Posterior vena cava (tissue), 2 donors: ENCODE measurements around the gene CXCL8. TPM values are rescaled to one million over a fixed set of nuclear protein-coding genes. Genes with fewer than 3 reads are reported as not detected.
"Not testable (repeated sequence)": the region's sequence is repeated elsewhere in the genome, so short reads cannot be mapped to it uniquely, and the experiment has no call there.

Source experiments
- DNase-seq: peaks from one replicate; pipeline ENCODE4 v3.0.0-alpha.2; 2020; ENCODE audit warnings: low spot score
- intact Hi-C, 2 donors: fragments of 100-400 bp; cut with DNase I; formaldehyde crosslinking; loops; one replicate each; pipeline versions ENCODE4 v1.14.1 to v1.14.2; 2022 to 2023
- long read RNA-seq, 2 donors: library from polyadenylated mRNA; unstranded; transcript quantifications; one replicate each; pipeline ENCODE4 v2.0.0, GENCODE V29; 2020 to 2021
- total RNA-seq, 2 donors: library from RNA; stranded (reverse); fragmentation: NEBNext Ultra II Directional; extraction: Animal tissue kit (Norgen Biotek cat#: 25700); gene quantifications; one replicate each; pipeline ENCODE4 v1.2.1, GENCODE V29; 2021
- donor health status: DM: yes; HTN: yes; CAD: no.
- donor health status: DM: yes; HTN: yes; CAD: no.

Gene CXCL8
- 1 to 10 TPM in 1 of 2 donors, under 1 TPM in 1; 0.51 to 3.1 TPM for total RNA-seq
- long read RNA-seq, donor 1, result 0 reads
- long read RNA-seq, donor 2, partial matches to known transcripts, result 0 of 1 reads
- long read RNA-seq, donor 2, other reads (novel, unspliced or antisense), result 0 of 1 reads

DNA sequence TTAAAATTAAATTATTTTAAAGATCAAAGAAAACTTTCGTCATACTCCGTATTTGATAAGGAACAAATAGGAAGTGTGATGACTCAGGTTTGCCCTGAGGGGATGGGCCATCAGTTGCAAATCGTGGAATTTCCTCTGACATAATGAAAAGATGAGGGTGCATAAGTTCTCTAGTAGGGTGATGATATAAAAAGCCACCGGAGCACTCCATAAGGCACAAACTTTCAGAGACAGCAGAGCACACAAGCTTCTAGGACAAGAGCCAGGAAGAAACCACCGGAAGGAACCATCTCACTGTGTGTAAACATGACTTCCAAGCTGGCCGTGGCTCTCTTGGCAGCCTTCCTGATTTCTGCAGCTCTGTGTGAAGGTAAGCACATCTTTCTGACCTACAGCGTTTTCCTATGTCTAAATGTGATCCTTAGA lies at the start of gene CXCL8:
CXCL8 (plus strand) TSS at position 217 of the 426 bp plus-strand sequence; CDS start at position 307, 90 bp downstream.
- intact Hi-C loops, result no loop called here
- peak; percentile 79 for DNase-seq

DNA sequence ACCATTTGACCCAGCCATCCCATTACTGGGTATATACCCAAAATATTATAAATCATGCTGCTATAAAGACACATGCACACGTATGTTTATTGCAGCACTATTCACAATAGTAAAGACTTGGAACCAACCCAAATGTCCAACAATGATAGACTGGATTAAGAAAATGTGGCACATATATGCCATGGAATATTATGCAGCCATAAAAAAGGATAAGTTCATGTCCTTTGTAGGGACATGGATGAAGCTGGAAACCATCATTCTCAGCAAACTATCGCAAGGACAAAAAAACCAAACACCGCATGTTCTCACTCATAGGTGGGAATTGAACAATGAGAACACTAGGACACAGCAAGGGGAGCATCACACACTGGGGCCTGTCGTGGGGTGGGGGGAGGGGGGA lies 49.2 kb upstream of the CXCL8 start:
- DNase-seq, intact Hi-C loops: not testable (repeated sequence)

DNA sequence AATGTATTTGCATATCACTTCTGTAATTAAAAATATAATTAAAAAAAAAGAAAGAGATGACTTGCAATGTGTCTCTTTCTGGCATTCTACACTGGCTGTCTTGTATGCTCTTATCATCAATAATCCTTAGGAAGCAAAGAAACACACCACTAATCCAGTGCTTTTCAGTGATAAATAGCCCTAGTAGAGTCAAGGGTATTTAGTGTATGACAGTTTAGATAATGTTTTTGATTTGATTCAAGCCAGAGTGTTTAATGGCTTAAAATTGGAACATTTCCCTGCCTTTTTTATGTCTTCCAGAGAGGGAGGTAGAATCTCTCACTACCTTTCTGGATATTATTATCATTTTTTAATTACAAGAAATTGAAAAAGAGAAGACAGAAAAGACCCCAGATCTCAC lies 48.6 kb upstream of the CXCL8 start:
- intact Hi-C loops, result no loop called here
- DNase-seq, result no peak

DNA sequence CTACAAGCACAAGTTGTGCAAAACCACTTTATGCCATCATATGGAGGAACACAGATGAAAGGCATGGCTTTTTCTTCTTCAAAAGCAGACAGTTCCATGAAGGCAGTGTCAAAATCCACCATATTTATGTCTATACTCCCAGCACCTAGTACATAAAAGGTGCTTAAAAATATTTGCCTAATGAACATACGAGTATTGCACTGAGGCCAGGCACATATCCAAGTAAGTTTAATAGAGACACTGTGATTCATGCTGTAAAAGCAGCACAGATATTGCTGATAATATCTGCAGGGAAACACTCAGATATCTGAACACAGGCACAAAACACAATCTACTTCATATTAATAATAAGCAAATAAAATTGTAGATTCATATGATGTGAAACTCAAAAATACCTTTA lies 48.1 kb upstream of the CXCL8 start:
- intact Hi-C loops, result no loop called here
- DNase-seq, result no peak

DNA sequence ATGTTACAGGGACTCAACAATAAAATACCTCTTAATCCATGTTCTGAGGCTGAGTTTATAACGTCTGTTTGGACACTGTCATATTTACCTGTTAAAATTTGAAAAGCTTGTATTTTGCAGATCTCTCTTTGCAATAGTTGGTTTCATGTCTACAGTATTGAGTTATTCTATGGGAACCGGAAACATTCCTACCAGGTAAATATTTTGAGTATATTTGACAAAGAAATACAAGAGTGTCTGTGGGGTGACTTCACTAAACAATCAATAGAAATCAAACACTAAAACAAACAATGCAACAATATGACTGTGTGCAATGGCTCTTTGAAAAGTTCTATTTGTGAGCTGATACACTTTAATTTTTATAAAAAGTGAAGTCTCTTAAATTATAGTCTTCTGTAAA lies 47.7 kb upstream of the CXCL8 start:
- no peak for DNase-seq
- intact Hi-C loops, result no loop called here

DNA sequence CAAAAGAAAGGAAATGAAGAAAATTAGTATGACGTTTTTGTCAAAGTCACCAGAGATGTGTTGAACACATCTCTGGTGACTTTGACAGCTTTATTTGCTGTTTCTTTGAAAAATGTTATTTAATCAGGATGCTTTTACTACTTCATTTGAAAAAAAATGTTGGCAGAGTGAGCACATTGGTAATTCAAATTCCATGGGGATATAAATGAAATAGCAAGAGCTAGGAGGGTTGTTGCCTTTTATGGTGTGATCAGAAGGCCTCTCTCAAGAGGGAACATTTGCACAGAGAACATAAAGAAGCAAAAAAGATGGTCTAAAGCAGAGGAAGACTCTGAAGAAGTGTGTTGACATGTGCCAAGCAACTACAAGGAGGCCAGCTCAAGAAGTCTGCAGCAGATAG lies 46.6 kb upstream of the CXCL8 start:
- DNase-seq, result no peak
- intact Hi-C loops, result no loop called here

DNA sequence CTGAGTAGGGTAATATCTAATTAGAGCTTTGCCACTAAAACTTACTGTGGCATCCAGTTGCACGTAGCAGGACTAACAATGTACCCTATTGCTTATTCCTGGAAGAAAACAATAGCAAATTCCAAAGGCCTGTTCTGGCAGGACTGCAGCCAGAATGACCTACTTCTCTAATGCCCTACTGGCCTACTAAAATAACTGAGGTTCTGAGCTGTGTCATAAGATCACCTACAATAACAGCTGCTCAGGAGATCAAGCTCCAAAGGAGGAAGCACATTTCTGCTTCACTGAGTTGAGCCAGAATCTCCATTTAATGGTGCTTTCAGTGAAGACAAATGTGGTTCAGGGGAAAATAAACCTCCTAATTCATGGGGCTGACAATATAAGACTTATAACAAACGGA lies 42.2 kb upstream of the CXCL8 start:
- no peak for DNase-seq
- intact Hi-C loops, result no loop called here

DNA sequence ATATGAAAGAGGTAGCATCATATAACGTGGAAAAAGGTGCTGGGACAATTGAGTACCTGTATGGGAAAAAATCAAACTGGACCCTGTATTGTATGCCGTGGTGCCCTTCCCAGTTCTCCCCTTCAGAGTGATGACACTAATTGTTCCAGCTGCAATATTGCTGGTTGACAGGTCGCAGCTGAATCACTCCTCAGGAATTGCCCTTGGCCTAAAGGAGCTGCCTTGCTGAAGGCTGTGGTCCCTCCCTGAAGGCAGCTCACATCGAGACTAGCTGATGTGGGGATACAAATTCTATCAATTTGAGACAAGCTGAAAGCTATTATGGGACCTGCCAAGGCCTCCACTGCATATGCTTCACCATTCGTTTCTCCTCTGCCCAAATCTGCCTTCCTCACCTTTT lies 39.3 kb upstream of the CXCL8 start:
- DNase-seq, result no peak
- intact Hi-C loops, result loop anchor here in 1 of 2 donors (10.0 kb wide), 1 partner anchor 1814 kb away; the partner anchor contains the start of genes RCHY1 and THAP6

DNA sequence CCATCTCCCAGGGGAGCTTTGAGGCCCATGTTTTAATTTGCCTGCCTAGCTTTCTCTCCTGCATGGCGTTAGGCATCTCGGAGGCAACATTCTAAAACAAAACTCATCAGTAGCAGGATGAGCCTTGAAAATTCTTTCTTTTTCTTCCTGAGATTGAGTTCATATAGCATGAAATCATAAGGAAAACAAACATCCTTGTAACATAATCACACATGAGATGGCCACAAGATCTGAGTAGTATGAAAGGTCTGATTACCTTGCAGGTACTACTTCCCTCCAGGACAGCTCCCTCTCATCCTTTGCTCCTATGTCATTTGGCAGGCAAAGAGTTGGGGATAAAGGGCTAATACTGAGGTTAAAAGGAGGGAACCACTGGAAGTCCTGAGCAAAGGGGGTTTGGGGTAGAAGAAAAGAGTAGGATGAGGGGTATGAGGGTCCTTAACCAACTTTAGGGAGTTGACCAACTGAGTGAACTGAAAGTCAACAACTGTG lies 37.5 kb upstream of the CXCL8 start:
- intact Hi-C loops, result loop anchor here in 1 of 2 donors (10.0 kb wide), 1 partner anchor 1812 kb away; the partner anchor contains the start of genes RCHY1 and THAP6
- DNase-seq, result no peak

DNA sequence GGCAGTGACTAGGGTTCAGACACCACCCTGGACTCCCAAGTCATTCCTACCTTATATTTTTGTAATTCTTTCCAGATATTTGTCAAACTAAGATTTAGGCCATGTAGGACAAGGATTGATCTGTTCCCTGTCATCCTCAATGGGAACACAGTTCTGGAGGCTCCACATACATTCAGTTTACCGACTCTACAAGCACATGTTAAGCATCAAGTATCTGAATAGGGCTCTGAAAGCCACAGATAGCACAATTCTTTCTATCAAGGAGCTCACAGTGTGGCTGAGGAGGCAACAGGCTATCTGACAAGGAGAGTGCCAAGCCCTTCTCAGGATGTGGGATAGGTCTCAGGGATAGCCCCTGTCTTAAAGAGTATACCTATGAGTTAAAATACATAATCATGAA lies 37.0 kb upstream of the CXCL8 start:
- no peak for DNase-seq
- intact Hi-C loops, result loop anchor here in 1 of 2 donors (10.0 kb wide), 1 partner anchor 1811 kb away; the partner anchor contains the start of genes RCHY1 and THAP6

DNA sequence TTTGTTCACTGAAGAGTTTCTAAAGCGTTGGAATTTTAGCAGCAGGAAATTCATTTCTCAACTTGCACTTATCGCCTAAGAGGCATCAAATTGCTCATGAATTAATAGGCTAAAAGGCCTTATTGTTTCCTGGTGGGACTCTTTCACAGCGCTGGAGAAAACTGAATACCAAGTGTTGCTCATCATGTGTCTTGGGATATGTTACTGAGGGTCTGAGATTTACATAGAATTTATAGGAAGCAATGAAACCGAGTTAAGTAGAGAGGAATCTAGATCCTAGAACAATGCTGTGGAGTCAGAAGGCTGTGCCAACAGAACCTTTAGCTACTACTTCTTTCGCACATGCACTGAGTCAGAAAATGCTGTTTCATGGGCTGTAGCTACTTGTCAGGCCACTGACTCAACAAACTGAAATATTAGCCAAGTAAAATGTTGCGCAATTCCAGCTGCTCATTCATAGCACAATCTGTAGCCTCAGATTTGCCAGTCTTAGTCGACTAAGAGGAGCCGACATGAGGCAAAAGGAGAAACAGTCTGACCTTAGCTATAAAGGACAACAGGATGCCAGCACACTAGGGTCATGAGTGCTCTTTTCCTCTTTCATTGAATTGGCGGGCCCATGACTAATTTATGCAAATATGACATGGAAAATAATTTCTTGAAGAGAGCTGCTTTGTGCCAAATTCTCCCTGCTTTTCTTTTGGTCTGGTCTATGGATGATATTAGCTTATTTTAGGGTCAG lies 35.9 kb upstream of the CXCL8 start:
- intact Hi-C loops, result loop anchor here in 1 of 2 donors (10.0 kb wide), 1 partner anchor 1810 kb away; the partner anchor contains the start of genes RCHY1 and THAP6
- DNase-seq, result no peak

DNA sequence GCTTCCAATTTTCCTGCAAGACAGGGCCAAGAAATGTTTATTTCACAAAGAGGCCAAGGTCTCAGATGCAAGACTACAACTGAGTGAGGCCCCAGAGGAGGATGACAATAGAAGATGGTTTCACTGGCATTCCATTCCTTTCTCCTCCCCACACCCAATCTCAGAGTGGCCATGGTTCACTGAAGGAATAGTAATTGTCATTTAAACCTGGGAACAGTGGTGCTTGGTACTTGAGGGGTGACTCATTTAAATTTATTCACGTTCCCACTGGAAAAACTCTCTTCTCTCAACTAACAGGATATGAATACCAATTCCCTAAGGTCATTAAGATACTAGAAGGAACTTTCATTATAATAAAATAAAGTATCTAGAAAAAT lies 35.3 kb upstream of the CXCL8 start:
- intact Hi-C loops, result loop anchor here in 1 of 2 donors (10.0 kb wide), 1 partner anchor 1810 kb away; the partner anchor contains the start of genes RCHY1 and THAP6

DNA sequence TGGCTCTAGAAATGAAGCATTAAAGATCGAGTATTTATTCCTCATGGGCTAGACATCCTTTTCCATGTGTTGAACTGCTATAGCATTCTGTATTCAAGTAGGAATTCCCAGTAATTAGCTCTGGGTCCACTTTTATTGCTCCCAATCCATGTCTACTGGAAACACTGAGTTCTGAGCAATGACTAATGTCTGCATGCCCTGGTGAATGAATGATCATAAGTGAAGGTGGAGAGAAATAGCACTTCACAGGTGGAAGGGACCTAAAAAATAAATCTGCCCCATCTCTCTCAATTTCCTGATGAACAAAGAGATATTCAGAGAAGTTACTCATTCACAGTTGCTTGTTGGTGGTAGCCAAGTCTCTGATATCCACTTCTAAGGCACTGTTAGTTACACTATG lies 34.6 kb upstream of the CXCL8 start:
- intact Hi-C loops, result loop anchor here in 1 of 2 donors (10.0 kb wide), 1 partner anchor 1809 kb away; the partner anchor contains the start of genes RCHY1 and THAP6
- DNase-seq, result no peak

More for the DNA sequence above, 35.3 kb upstream of the CXCL8 start:
- DNase-seq, result no peak

DNA sequence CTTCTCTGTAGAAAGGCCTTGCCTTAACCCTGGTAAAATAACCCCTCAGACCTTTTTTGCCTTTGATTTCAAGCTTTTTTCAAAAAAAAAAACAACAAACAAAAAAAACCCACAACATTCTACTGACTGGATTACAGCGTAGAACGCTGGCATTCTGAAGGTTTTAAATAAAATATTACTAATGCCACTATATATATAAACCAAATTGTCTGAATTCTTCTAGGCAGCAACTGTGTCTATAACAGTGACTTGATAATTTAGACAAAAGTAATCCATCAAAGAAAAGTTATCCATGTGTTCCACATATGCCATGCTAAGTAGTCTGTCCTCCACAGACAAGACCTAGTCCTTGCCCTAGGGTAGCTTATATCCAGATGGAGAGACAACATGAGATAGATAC lies 33.6 kb upstream of the CXCL8 start:
- DNase-seq, result no peak
- intact Hi-C loops, result loop anchor here in 1 of 2 donors (10.0 kb wide), 1 partner anchor 1808 kb away; the partner anchor contains the start of genes RCHY1 and THAP6

DNA sequence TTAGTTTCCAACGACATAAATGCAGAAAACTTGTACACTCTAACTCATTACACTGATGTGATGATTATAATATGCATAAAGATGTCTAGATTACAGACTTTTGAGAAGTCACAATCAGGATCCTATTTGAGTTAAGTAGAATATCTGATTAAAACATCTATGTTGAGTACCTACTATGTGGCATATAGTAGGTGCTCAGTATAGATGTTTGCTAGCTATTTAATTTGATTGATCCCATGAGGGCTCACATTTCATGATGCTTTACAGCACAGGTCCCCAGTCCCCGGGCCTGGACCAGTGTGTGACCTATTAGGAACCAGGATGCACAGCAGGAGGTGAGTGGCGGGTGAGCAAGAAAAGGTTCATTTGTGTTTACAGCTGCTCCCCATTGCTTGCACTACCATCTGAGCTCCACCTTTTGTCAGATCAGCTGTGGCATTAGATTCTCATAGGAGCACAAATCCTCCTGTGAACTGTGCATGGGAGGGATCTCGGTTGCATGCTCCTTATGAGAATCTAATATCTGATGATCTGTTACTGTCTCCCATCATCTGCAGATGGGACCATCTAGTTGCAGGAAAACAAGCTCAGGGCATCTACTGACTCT lies 33.0 kb upstream of the CXCL8 start:
- DNase-seq, result no peak
- intact Hi-C loops, result loop anchor here in 1 of 2 donors (10.0 kb wide), 1 partner anchor 1807 kb away; the partner anchor contains the start of genes RCHY1 and THAP6

DNA sequence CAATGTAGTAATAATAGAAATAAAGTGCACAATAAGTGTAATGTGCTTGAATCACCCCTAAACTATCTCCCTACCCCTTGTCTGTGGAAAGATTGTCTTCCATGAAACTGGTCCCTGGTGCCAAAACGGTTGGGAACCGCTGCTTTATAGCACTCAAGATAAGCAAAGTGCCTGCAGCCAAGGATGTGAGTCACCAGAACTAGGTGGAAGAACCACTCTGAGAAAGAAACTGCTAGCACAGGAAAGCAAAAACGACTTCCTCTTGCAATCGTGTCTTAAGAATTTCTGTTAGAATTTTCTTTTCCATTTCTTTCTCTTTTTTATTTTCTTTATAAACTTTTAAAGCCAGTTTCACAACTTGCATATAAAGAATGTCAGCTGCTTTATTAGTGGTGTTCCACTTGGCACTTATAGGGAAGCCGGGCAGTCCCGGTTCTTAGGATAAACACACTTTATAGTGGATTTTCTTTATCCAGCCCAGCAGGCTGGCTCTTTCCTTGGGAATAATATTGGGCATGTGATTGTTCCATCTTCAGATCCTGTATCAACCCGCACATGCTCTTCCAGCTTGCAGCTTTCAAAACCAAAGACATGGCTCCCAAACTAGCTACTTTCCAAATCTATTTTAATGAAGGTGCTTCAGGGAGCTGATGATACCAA lies 32.3 kb upstream of the CXCL8 start:
- intact Hi-C loops, result loop anchor here in 1 of 2 donors (10.0 kb wide), 1 partner anchor 1807 kb away; the partner anchor contains the start of genes RCHY1 and THAP6
- peak; percentile 86 for DNase-seq

DNA sequence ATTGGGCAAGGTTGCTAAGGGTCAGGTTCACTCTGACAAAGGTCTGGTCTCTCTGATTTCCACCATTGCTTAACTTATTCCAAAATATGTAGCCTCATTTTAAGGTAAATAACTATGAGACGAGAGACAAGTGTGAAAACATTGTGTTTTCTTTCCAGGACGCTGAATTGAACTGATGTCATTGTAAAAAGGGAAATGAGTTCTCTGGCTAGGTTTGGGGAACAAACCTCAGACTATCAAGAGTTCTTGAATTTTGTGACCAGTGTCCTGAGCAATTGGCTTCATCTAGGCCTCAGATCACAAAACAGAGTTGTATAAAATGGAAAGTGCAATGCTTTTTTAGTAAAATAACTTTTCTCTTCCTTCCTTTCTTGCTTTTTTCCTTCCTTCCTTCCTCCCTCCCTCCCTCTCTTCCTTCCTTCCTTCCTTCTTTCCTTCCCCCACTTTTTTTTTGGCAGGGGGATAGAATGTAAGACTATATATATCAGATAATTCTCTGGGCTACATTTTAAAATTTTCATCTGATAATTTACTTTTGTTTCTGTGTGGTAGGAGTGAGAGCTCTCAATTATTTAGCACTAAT lies 30.8 kb upstream of the CXCL8 start:
- intact Hi-C loops, result loop anchor here in 1 of 2 donors (10.0 kb wide), 1 partner anchor 1805 kb away; the partner anchor contains the start of genes RCHY1 and THAP6
- DNase-seq, result no peak

DNA sequence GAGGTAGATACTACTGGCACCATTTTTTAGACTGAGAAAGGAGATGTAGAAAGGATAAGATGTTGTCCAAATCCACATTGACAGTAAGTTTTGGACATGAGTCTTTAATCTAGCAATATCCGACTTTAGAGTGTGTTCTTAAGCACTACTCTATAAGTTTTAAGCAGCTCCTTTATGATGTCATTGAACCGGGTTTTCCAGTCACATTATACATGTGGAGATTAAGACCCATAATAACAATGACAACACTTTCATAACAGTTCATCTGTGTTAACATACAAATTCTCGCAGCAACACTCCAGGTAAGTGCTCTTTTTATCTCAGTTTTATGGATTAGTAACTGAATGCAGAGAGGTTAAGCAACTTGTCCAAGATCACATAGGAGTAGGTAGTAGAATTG lies 30.3 kb upstream of the CXCL8 start:
- intact Hi-C loops, result no loop called here
- no peak for DNase-seq

DNA sequence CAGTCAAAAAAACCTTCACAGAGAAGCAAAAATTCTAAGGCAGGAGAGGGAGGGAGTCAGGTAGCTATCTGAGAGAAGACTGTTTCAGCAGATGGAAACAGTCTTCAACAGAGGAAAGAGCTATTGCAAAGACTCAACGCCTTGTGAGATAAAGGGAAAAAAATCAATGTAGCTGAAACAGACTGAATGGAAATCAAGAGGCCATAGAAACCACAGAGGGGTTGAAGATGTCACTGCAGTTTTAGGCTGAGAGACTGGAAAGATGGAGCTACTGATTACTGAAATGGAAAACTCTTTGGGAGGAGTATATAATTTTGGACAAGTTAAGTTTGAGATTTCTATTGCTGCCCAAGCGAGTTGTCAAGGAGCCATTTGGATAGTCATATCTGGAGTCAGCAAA lies 28.4 kb upstream of the CXCL8 start:
- no peak for DNase-seq
- intact Hi-C loops, result no loop called here
